CD4-positive, alpha-beta T cell treated with Interleukin-15 for 1 hour (primary cell): ENCODE data around the gene NOP16.
A peak's percentile ranks its signal among the peaks of the same experiment; 100 is the strongest.

Experiments used
- DNase-seq: peaks from one replicate; pipeline ENCODE4 v3.0.0-alpha.2; 2020

Gene NOP16

GRCh38 chr5:176388444-176389134 is at the start of gene NOP16, which contains the start of gene HIGD2A:
TSS of gene NOP16 (minus strand) at chr5:176388598. CDS start at chr5:176388539, 59 bp downstream.
TSS of gene HIGD2A (plus strand) at chr5:176388751. CDS start at chr5:176388820, 69 bp downstream.
- DNase-seq: peak; percentile 99

- no peak for DNase-seq
Measured at GRCh38 chr5:176436656-176437055, 48.3 kb upstream of the NOP16 start.

GRCh38 chr5:176432707-176433106 is 44.3 kb upstream of the NOP16 start:
- DNase-seq: no peak

GRCh38 chr5:176429972-176430371 is 41.6 kb upstream of the NOP16 start:
- DNase-seq: no peak

GRCh38 chr5:176427971-176428370 is 39.6 kb upstream of the NOP16 start:
- no peak for DNase-seq

- DNase-seq: no peak
Measured at GRCh38 chr5:176426876-176427275, 38.5 kb upstream of the NOP16 start.

GRCh38 chr5:176425791-176426190 is 37.4 kb upstream of the NOP16 start:
- DNase-seq: no peak

- DNase-seq: no peak
Measured at GRCh38 chr5:176425138-176425537, 36.7 kb upstream of the NOP16 start.

GRCh38 chr5:176424181-176424580 is 35.8 kb upstream of the NOP16 start:
- DNase-seq: no peak

- no peak for DNase-seq
Measured at GRCh38 chr5:176420972-176421544, 32.7 kb upstream of the NOP16 start.

GRCh38 chr5:176420086-176420485 is 31.7 kb upstream of the NOP16 start:
- no peak for DNase-seq

GRCh38 chr5:176418251-176418650 is 29.9 kb upstream of the NOP16 start:
- no peak for DNase-seq

GRCh38 chr5:176416965-176417364 is 28.6 kb upstream of the NOP16 start:
- DNase-seq: no peak

GRCh38 chr5:176415952-176416924 is 27.8 kb upstream of the NOP16 start, which contains the start of gene CLTB:
TSS of gene CLTB (minus strand) at chr5:176416539. CDS start at chr5:176416363, 176 bp downstream.
- DNase-seq: peak; percentile 91

- no peak for DNase-seq
Measured at GRCh38 chr5:176415240-176415951, 27.0 kb upstream of the NOP16 start.

- no peak for DNase-seq
Measured at GRCh38 chr5:176414704-176415103, 26.3 kb upstream of the NOP16 start.

- DNase-seq: no peak
Measured at GRCh38 chr5:176413709-176414191, 25.4 kb upstream of the NOP16 start.

GRCh38 chr5:176413255-176413565 is 24.8 kb upstream of the NOP16 start:
- no peak for DNase-seq

- DNase-seq: no peak
Measured at GRCh38 chr5:176412517-176413254, 24.3 kb upstream of the NOP16 start.

GRCh38 chr5:176410486-176411180 is 22.2 kb upstream of the NOP16 start:
- no peak for DNase-seq

GRCh38 chr5:176409765-176410164 is 21.4 kb upstream of the NOP16 start:
- DNase-seq: no peak
